ENCODE data around the gene DNAJC4. TPM values are rescaled to one million over a fixed set of nuclear protein-coding genes. Genes with fewer than 3 reads are reported as not detected.

The DNAJC4 gene
- total RNA-seq, 1 experiment from 2014 or later = 26.0 TPM

DNA sequence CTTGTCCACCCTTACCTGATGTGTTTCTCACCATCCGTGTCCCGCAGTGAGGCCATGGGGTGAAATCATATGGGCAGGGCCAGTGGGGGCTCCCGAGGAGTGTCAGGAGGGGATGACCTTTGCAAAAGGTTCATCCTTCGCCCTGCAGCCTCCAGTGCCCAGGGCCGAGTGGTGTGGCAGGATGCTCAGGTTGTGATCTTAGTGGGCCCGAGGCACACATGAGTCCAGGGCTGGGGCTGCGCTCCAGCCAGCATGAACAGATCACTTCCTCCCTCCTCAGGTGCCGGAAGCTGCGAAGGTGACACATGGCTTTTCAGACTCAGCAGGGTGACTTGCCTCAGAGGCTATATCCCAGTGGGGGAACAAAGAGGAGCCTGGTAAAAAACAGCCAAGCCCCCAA is 7.7 kb downstream of the DNAJC4 start (continued):
- TF ChIP-seq, protein P1, sequence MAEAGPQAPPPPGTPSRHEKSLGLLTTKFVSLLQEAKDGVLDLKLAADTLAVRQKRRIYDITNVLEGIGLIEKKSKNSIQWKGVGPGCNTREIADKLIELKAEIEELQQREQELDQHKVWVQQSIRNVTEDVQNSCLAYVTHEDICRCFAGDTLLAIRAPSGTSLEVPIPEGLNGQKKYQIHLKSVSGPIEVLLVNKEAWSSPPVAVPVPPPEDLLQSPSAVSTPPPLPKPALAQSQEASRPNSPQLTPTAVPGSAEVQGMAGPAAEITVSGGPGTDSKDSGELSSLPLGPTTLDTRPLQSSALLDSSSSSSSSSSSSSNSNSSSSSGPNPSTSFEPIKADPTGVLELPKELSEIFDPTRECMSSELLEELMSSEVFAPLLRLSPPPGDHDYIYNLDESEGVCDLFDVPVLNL (CRISPR knock-in tag; IDR thresholded peaks at IDR 0.05; ENCODE audit: borderline replicate concordance, low read depth) = no peak
- TF ChIP-seq, protein P2, sequence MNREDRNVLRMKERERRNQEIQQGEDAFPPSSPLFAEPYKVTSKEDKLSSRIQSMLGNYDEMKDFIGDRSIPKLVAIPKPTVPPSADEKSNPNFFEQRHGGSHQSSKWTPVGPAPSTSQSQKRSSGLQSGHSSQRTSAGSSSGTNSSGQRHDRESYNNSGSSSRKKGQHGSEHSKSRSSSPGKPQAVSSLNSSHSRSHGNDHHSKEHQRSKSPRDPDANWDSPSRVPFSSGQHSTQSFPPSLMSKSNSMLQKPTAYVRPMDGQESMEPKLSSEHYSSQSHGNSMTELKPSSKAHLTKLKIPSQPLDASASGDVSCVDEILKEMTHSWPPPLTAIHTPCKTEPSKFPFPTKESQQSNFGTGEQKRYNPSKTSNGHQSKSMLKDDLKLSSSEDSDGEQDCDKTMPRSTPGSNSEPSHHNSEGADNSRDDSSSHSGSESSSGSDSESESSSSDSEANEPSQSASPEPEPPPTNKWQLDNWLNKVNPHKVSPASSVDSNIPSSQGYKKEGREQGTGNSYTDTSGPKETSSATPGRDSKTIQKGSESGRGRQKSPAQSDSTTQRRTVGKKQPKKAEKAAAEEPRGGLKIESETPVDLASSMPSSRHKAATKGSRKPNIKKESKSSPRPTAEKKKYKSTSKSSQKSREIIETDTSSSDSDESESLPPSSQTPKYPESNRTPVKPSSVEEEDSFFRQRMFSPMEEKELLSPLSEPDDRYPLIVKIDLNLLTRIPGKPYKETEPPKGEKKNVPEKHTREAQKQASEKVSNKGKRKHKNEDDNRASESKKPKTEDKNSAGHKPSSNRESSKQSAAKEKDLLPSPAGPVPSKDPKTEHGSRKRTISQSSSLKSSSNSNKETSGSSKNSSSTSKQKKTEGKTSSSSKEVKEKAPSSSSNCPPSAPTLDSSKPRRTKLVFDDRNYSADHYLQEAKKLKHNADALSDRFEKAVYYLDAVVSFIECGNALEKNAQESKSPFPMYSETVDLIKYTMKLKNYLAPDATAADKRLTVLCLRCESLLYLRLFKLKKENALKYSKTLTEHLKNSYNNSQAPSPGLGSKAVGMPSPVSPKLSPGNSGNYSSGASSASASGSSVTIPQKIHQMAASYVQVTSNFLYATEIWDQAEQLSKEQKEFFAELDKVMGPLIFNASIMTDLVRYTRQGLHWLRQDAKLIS (CRISPR knock-in tag; IDR thresholded peaks at IDR 0.05; ENCODE audit: borderline replicate concordance) = no peak
- TF ChIP-seq ZNF416 (CRISPR knock-in tag; IDR thresholded peaks at IDR 0.05) (no peak), GTF2I (CRISPR knock-in tag; conservative IDR thresholded peaks at IDR 0.05) (no peak)

DNA sequence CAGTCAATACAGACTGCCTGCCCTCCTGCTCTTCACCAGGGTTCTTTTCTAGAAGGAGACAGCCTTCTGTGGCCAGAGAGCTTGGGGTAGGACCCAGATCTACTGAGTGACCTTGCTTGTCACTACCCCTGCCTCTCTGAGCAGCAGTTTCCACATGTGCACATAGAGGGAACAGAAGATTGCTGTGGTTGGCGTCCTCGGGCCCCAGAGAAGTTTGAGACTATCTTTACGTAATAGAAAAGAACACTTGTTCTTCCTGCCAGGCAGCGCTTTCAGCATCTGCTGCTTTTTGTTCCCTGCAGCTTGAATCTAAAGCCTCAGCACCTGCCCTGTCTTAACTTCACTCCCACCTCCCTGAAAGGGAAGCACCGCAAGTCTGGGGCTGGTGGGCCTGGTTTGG is 8.7 kb downstream of the DNAJC4 start:
- no peak overlapping the region for H3K4me3 Mint-ChIP-seq
- DNase-seq (ENCODE audit: low spot score) (no peak), ATAC-seq (no peak)
- ChIA-PET POLR2A (no interaction called here), CTCF (no interaction called here)
- H3K9me3 Mint-ChIP-seq = no peaks in the 10 kb centered on the region
- H3K27ac Mint-ChIP-seq = peak overlapping the region; percentile 41; the same call in 1 of the 2 replicates
- H3K36me3 Mint-ChIP-seq = peaks cover 15% of the 10 kb centered on the region
- H3K4me1 Mint-ChIP-seq = peaks cover 32% of the 10 kb centered on the region
- no peaks in the 10 kb centered on the region for H3K27me3 Mint-ChIP-seq (ENCODE audit: low read depth)
- TF ChIP-seq RELA (CRISPR knock-in tag; IDR thresholded peaks at IDR 0.05; ENCODE audit: borderline replicate concordance) (no peak), TEAD1 (CRISPR knock-in tag; IDR thresholded peaks at IDR 0.05) (no peak), ZNF416 (CRISPR knock-in tag; IDR thresholded peaks at IDR 0.05) (no peak), RORB (CRISPR knock-in tag; IDR thresholded peaks at IDR 0.05) (no peak), ATF1 (CRISPR knock-in tag; IDR thresholded peaks at IDR 0.05) (no peak)
- TF ChIP-seq, protein P3, sequence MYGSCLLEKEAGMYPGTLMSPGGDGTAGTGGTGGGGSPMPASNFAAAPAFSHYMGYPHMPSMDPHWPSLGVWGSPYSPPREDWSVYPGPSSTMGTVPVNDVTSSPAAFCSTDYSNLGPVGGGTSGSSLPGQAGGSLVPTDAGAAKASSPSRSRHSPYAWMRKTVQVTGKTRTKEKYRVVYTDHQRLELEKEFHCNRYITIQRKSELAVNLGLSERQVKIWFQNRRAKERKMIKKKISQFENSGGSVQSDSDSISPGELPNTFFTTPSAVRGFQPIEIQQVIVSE (CRISPR knock-in tag; IDR thresholded peaks at IDR 0.05; ENCODE audit: borderline replicate concordance) = no peak
- TF ChIP-seq, protein P4, sequence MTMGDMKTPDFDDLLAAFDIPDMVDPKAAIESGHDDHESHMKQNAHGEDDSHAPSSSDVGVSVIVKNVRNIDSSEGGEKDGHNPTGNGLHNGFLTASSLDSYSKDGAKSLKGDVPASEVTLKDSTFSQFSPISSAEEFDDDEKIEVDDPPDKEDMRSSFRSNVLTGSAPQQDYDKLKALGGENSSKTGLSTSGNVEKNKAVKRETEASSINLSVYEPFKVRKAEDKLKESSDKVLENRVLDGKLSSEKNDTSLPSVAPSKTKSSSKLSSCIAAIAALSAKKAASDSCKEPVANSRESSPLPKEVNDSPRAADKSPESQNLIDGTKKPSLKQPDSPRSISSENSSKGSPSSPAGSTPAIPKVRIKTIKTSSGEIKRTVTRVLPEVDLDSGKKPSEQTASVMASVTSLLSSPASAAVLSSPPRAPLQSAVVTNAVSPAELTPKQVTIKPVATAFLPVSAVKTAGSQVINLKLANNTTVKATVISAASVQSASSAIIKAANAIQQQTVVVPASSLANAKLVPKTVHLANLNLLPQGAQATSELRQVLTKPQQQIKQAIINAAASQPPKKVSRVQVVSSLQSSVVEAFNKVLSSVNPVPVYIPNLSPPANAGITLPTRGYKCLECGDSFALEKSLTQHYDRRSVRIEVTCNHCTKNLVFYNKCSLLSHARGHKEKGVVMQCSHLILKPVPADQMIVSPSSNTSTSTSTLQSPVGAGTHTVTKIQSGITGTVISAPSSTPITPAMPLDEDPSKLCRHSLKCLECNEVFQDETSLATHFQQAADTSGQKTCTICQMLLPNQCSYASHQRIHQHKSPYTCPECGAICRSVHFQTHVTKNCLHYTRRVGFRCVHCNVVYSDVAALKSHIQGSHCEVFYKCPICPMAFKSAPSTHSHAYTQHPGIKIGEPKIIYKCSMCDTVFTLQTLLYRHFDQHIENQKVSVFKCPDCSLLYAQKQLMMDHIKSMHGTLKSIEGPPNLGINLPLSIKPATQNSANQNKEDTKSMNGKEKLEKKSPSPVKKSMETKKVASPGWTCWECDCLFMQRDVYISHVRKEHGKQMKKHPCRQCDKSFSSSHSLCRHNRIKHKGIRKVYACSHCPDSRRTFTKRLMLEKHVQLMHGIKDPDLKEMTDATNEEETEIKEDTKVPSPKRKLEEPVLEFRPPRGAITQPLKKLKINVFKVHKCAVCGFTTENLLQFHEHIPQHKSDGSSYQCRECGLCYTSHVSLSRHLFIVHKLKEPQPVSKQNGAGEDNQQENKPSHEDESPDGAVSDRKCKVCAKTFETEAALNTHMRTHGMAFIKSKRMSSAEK (CRISPR knock-in tag; IDR thresholded peaks at IDR 0.05; ENCODE audit: borderline replicate concordance) = no peak

DNA sequence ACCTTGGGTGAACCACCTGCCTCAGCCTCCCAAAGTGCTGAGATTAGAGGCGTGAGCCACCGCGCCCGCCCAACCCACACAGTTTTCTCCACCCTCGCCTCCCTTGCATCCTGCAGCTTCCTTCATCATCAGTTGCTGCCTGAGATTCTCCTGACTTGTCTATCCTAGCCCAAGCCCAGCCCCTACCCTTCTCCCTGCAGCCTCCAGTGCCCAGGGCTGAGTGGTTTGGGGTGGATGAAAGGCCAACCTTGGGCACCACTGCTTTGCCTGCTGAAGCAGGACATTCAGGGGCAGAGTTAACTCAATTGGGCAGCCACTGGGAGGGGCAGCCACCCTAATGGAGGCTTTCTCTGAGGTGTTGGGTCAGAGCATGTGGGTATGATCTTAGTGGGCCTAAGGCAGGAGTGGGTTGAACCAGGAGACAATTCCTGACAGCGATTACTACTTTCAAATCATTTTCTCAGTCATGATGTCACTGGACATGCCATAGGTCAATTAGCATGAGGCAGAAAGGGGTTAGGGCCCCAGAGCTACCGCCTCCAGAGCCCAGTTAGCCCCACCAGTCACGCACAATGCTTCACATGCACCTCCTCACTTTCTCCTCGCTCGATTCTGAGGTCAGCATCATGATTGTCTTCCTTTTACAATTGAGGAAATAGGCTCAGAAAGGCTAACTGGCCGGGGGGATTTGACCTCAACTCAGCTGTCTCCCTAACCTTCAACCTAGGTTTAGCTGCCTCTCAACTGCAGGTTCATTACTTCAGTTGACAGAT is 9.5 kb downstream of the DNAJC4 start:
- no peak for ATAC-seq
- DNase-seq (ENCODE audit: low spot score) = no peak
- POLR2A ChIA-PET = no interaction called here
- Mint-ChIP-seq H3K27me3 (ENCODE audit: low read depth) (no peaks in the 10 kb centered on the region), H3K4me1 (peaks cover 35% of the 10 kb centered on the region), H3K9me3 (no peaks in the 10 kb centered on the region), H3K4me3 (peak overlapping the region; percentile 88), H3K27ac (peak overlapping the region; percentile 100), H3K36me3 (peaks cover 15% of the 10 kb centered on the region)
- CTCF ChIA-PET = interaction anchor here (1.0 kb wide), 1 partner anchor 36 kb away, joined by 3 read pairs; no protein-coding TSS in a partner anchor
- TF ChIP-seq, protein P5, sequence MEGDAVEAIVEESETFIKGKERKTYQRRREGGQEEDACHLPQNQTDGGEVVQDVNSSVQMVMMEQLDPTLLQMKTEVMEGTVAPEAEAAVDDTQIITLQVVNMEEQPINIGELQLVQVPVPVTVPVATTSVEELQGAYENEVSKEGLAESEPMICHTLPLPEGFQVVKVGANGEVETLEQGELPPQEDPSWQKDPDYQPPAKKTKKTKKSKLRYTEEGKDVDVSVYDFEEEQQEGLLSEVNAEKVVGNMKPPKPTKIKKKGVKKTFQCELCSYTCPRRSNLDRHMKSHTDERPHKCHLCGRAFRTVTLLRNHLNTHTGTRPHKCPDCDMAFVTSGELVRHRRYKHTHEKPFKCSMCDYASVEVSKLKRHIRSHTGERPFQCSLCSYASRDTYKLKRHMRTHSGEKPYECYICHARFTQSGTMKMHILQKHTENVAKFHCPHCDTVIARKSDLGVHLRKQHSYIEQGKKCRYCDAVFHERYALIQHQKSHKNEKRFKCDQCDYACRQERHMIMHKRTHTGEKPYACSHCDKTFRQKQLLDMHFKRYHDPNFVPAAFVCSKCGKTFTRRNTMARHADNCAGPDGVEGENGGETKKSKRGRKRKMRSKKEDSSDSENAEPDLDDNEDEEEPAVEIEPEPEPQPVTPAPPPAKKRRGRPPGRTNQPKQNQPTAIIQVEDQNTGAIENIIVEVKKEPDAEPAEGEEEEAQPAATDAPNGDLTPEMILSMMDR (IDR thresholded peaks at IDR 0.05) = no peak
- TF ChIP-seq, protein P6, sequence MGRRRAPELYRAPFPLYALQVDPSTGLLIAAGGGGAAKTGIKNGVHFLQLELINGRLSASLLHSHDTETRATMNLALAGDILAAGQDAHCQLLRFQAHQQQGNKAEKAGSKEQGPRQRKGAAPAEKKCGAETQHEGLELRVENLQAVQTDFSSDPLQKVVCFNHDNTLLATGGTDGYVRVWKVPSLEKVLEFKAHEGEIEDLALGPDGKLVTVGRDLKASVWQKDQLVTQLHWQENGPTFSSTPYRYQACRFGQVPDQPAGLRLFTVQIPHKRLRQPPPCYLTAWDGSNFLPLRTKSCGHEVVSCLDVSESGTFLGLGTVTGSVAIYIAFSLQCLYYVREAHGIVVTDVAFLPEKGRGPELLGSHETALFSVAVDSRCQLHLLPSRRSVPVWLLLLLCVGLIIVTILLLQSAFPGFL (CRISPR knock-in tag; IDR thresholded peaks at IDR 0.05; ENCODE audit: borderline replicate concordance) = no peak
- TF ChIP-seq ETV6 (CRISPR knock-in tag; IDR thresholded peaks at IDR 0.05) (no peak), FOXK1 (CRISPR knock-in tag; IDR thresholded peaks at IDR 0.05) (no peak), FOXJ3 (CRISPR knock-in tag; IDR thresholded peaks at IDR 0.05; ENCODE audit: borderline replicate concordance) (no peak)
- TF ChIP-seq, protein P1 (CRISPR knock-in tag; IDR thresholded peaks at IDR 0.05; ENCODE audit: borderline replicate concordance, low read depth) = no peak
- TF ChIP-seq, protein P7, sequence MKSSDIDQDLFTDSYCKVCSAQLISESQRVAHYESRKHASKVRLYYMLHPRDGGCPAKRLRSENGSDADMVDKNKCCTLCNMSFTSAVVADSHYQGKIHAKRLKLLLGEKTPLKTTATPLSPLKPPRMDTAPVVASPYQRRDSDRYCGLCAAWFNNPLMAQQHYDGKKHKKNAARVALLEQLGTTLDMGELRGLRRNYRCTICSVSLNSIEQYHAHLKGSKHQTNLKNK (CRISPR knock-in tag; IDR thresholded peaks at IDR 0.05) = no peak

Measured in WTC11 (cell line).